ENCODE data around the gene VAV2. TPM values are rescaled to one million over a fixed set of nuclear protein-coding genes. Genes with fewer than 3 reads are reported as not detected.
A peak's percentile ranks its signal among the peaks of the same experiment; 100 is the strongest.

The VAV2 gene
- total RNA-seq, 4 donors from 2014 or later = 15.0 to 25.7 (median 20.5) TPM

- H3K4me1 ChIP-seq = peaks cover 15 to 20% of the 10 kb centered on the region in 2 donors
- WGBS, 2 donors = 25 to 33% methylated on average over 9 to 11 of the region's 25 CpGs
- H3K36me3 ChIP-seq = no peaks in the 10 kb centered on the region
- intact Hi-C loops (cut with DNase I) = no loop called here
- H3K27ac ChIP-seq = peak within 1 kb of the TSS in 1 of 3 donors; percentile 46
- TF ChIP-seq POLR2A (IDR thresholded peaks at IDR 0.05) (no peak), CTCF (IDR thresholded peaks at IDR 0.05) (no peak)
- H3K4me3 ChIP-seq (replicated peaks in 1 of 3) = no peak within 1 kb of the TSS
- H3K9me3 ChIP-seq = no peaks in the 10 kb centered on the region
- H3K27me3 ChIP-seq = no peaks in the 10 kb centered on the region
- DNase-seq = peak; percentile 68 to 80
Measured at GRCh38 chr9:133737774-133738639, 254.1 kb downstream of the VAV2 start, which contains the start of gene SARDH. SARDH (minus strand) TSS chr9:133738352; CDS start chr9:133734173, 4,179 bp downstream.

- WGBS, 2 donors = 31 to 48% methylated on average over 5 to 13 of the region's 15 CpGs
- peaks cover 15 to 16% of the 10 kb centered on the region in 2 donors for H3K4me1 ChIP-seq
- no peaks in the 10 kb centered on the region for H3K9me3 ChIP-seq
- no peak overlapping the region for H3K4me3 ChIP-seq (replicated peaks in 1 of 3)
- TF ChIP-seq POLR2A (IDR thresholded peaks at IDR 0.05) (no peak), CTCF (IDR thresholded peaks at IDR 0.05) (no peak)
- peak; percentile 77 to 79 for DNase-seq
- no peaks in the 10 kb centered on the region for H3K27me3 ChIP-seq
- no peaks in the 10 kb centered on the region for H3K36me3 ChIP-seq
- intact Hi-C loops (cut with DNase I) = no loop called here
- peak overlapping the region in 1 of 3 donors; percentile 46 for H3K27ac ChIP-seq
Measured at GRCh38 chr9:133737071-133737773, 254.9 kb downstream of the VAV2 start.

GRCh38 chr9:133735931-133736330 lies 256.2 kb downstream of the VAV2 start:
- H3K4me1 ChIP-seq = peaks cover 15 to 16% of the 10 kb centered on the region in 2 donors
- TF ChIP-seq POLR2A (IDR thresholded peaks at IDR 0.05) = no peak
- H3K27me3 ChIP-seq = no peaks in the 10 kb centered on the region
- no peak overlapping the region for H3K4me3 ChIP-seq (replicated peaks in 1 of 3)
- H3K36me3 ChIP-seq = no peaks in the 10 kb centered on the region
- no peak for DNase-seq
- no peak overlapping the region for H3K27ac ChIP-seq
- intact Hi-C loops (cut with DNase I) = no loop called here
- H3K9me3 ChIP-seq = no peaks in the 10 kb centered on the region
- 86 to 87% methylated on average over 8 of the region's 8 CpGs for WGBS, 2 donors

- H3K4me3 ChIP-seq (replicated peaks in 1 of 3) = no peak overlapping the region
- no peak overlapping the region for H3K27ac ChIP-seq
- H3K27me3 ChIP-seq = no peaks in the 10 kb centered on the region
- DNase-seq = no peak
- intact Hi-C loops (cut with DNase I) = no loop called here
- TF ChIP-seq CTCF (IDR thresholded peaks at IDR 0.05) = no peak
- 66 to 74% methylated on average over 10 of the region's 10 CpGs for WGBS, 2 donors
- no peaks in the 10 kb centered on the region for H3K9me3 ChIP-seq
- H3K4me1 ChIP-seq = peaks cover 15 to 16% of the 10 kb centered on the region in 2 donors
- no peaks in the 10 kb centered on the region for H3K36me3 ChIP-seq
Measured at GRCh38 chr9:133735415-133735775, 256.7 kb downstream of the VAV2 start.

- Histone ChIP-seq H3K27me3 (no peaks in the 10 kb centered on the region), H3K9me3 (no peaks in the 10 kb centered on the region), H3K27ac (no peak overlapping the region), H3K36me3 (no peaks in the 10 kb centered on the region), H3K4me3 (replicated peaks in 1 of 3) (no peak overlapping the region), H3K4me1 (peaks cover 15 to 16% of the 10 kb centered on the region in 2 donors)
- WGBS, 2 donors = 61 to 62% methylated on average over 14 to 20 of the region's 23 CpGs
- DNase-seq = no peak
- TF ChIP-seq POLR2A (IDR thresholded peaks at IDR 0.05) (no peak), CTCF (IDR thresholded peaks at IDR 0.05) (no peak)
- intact Hi-C loops (cut with DNase I) = no loop called here
Measured at GRCh38 chr9:133734590-133735414, 257.3 kb downstream of the VAV2 start.
